H1 (cell line): Measurements from ENCODE around the gene RPS21.

Source experiments
- CTCF ChIP-seq, 3 experiments: IDR thresholded peaks; 1 replicate in 2 of 3; 2 replicates in 1 of 3; pipeline versions ENCODE4 v1.5.1 to v1.6.1; 2011; ENCODE audit warnings: low read length in 3 of 3, mild to moderate bottlenecking in 3 of 3, inconsistent platforms in 2 of 3, low read depth in 1 of 3, moderate library complexity in 1 of 3; ENCODE audit not compliant: insufficient read depth in 1 of 3; ENCODE audit errors: control extremely low read depth in 1 of 3
- EZH2 ChIP-seq: fragments of 200-600 bp; sonication (generic); IDR thresholded peaks from 2 replicates; pipeline ENCODE4 v1.7.1; 2012; ENCODE audit warnings: low read depth, mild to moderate bottlenecking, moderate library complexity, low read length, inconsistent platforms; ENCODE audit not compliant: severe bottlenecking
- JUN ChIP-seq: IDR thresholded peaks from 2 replicates; pipeline ENCODE4 v1.6.1; 2011; ENCODE audit warnings: low read depth, mild to moderate bottlenecking, improper control_type of control experiment, low read length
- MAX ChIP-seq: IDR thresholded peaks from 2 replicates; pipeline ENCODE4 v1.6.1; 2012; ENCODE audit warnings: inconsistent platforms
- SIN3A ChIP-seq, 2 experiments: IDR thresholded peaks in 1 of 2; conservative IDR thresholded peaks in 1 of 2; 2 replicates each; pipeline ENCODE4 v1.6.1; 2011 to 2012; ENCODE audit warnings: low read length in 2 of 2, improper control_type of control experiment in 1 of 2, low read depth in 1 of 2, mild to moderate bottlenecking in 1 of 2
- YY1 ChIP-seq: IDR thresholded peaks from 2 replicates; pipeline ENCODE4 v1.6.1; 2011; ENCODE audit warnings: low read depth, mild to moderate bottlenecking, low read length

- no peak for TF ChIP-seq YY1
- no peak for TF ChIP-seq CTCF (IDR thresholded peaks at IDR 0.05; ENCODE audit: control extremely low read depth in 1 of 3, insufficient read depth in 1 of 3, low read depth in 1 of 3, low read length in 3 of 3)
- TF ChIP-seq EZH2 = no peak
- no peak for TF ChIP-seq MAX
- no peak for TF ChIP-seq JUN
- no peak for TF ChIP-seq SIN3A (conservative IDR thresholded peaks at IDR 0.05 in 1 of 2, IDR thresholded peaks at IDR 0.05 in 1 of 2; ENCODE audit: low read depth in 1 of 2, low read length in 2 of 2)
Measured at GRCh38 chr20:62354031-62354808, 32.7 kb upstream of the RPS21 start.
